Measurements from ENCODE around the gene DAB2IP.

DNA sequence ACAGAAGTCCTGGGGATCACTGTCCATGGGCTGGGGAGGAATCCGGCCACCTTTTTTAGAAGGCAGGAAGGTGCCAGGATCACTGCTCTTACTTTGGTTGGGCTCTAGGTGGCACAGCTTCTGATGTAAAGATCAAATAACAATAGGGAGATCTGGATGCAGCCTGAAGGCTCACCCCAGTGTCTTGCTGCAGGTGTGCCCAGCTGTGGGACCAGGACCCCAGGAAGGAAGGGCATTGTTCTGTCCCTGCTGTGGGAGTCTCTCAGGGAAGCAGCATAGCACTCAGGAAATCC lies 69.6 kb downstream of the DAB2IP start:
- TF ChIP-seq, protein P1, sequence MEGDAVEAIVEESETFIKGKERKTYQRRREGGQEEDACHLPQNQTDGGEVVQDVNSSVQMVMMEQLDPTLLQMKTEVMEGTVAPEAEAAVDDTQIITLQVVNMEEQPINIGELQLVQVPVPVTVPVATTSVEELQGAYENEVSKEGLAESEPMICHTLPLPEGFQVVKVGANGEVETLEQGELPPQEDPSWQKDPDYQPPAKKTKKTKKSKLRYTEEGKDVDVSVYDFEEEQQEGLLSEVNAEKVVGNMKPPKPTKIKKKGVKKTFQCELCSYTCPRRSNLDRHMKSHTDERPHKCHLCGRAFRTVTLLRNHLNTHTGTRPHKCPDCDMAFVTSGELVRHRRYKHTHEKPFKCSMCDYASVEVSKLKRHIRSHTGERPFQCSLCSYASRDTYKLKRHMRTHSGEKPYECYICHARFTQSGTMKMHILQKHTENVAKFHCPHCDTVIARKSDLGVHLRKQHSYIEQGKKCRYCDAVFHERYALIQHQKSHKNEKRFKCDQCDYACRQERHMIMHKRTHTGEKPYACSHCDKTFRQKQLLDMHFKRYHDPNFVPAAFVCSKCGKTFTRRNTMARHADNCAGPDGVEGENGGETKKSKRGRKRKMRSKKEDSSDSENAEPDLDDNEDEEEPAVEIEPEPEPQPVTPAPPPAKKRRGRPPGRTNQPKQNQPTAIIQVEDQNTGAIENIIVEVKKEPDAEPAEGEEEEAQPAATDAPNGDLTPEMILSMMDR (IDR thresholded peaks at IDR 0.05; ENCODE audit: borderline replicate concordance, extremely low read depth, low read length, poor library complexity, severe bottlenecking), result peak; percentile 14
- TF ChIP-seq EZH2 (IDR thresholded peaks at IDR 0.05; ENCODE audit: borderline replicate concordance, low read depth, low read length, severe bottlenecking), result no peak

Data from DND-41 (cell line).